K562 (cell line): ENCODE results near the gene GGNBP2. TPM values are rescaled to one million over a fixed set of nuclear protein-coding genes. Genes with fewer than 3 reads are reported as not detected.

ENCODE experiments used
- DMBX1 ChIP-seq: fragments of 250-450 bp; sonication (Bioruptor Pico); IDR thresholded peaks from 2 replicates; pipeline ENCODE4 v1.8.0; 2022; ENCODE audit warnings: inconsistent platforms, mild to moderate bottlenecking, moderate library complexity, borderline replicate concordance
- EHMT2 ChIP-seq: fragments of 450-650 bp; IDR thresholded peaks from 2 replicates; pipeline ENCODE4 v1.6.1; 2018; ENCODE audit warnings: antibody characterized with exemption
- ETV5 ChIP-seq: sonication (generic); formaldehyde crosslinking; IDR thresholded peaks from 2 replicates; pipeline ENCODE4 v1.4.0; 2020; ENCODE audit warnings: low read depth, mild to moderate bottlenecking, missing genetic modification reagents
- GTF2E2 ChIP-seq: fragments of 200-800 bp; sonication (Bioruptor generic); IDR thresholded peaks from 2 replicates; pipeline ENCODE4 v1.6.1; 2016; ENCODE audit warnings: missing genetic modification characterization, missing compliant biosample characterization
- MYNN ChIP-seq, 2 experiments: sonication (generic); formaldehyde crosslinking in 1 of 2; IDR thresholded peaks; 2 replicates each; pipeline versions ENCODE4 v1.5.0 to v1.6.1; 2016 to 2020; ENCODE audit warnings: antibody characterized with exemption in 1 of 2, missing genetic modification reagents in 1 of 2
- NBN ChIP-seq: fragments of 450-650 bp; IDR thresholded peaks from 2 replicates; pipeline ENCODE4 v1.6.1; 2016; ENCODE audit warnings: low read depth, mild to moderate bottlenecking
- NFRKB ChIP-seq: fragments of 450-650 bp; IDR thresholded peaks from 2 replicates; pipeline ENCODE4 v1.6.1; 2016; ENCODE audit warnings: low read depth
- NFXL1 ChIP-seq: fragments of 450-650 bp; formaldehyde crosslinking; IDR thresholded peaks from 2 replicates; pipeline ENCODE4 v1.4.0; 2021; ENCODE audit warnings: mild to moderate bottlenecking
- PRMT5 ChIP-seq: sonication (generic); formaldehyde crosslinking; IDR thresholded peaks from 2 replicates; pipeline ENCODE4 v1.5.0; 2020; ENCODE audit warnings: missing genetic modification reagents
- SMAD4 ChIP-seq: fragments of 250-450 bp; sonication (Bioruptor Pico); conservative IDR thresholded peaks from 2 replicates; pipeline ENCODE4 v1.8.0; 2021; ENCODE audit warnings: inconsistent platforms, mild to moderate bottlenecking, moderate library complexity
- SRSF3 ChIP-seq: fragments of 200-400 bp; formaldehyde crosslinking; IDR thresholded peaks from 2 replicates; pipeline ENCODE4 v1.6.1; 2016; ENCODE audit warnings: mild to moderate bottlenecking, low read length, moderate library complexity; ENCODE audit not compliant: insufficient read depth
- TAF15 ChIP-seq: fragments of 200-400 bp; formaldehyde crosslinking; IDR thresholded peaks from 2 replicates; pipeline ENCODE4 v1.6.1; 2017; ENCODE audit warnings: mild to moderate bottlenecking, low read depth, low read length, moderate library complexity
- XRCC5 ChIP-seq: fragments of 200-400 bp; formaldehyde crosslinking; IDR thresholded peaks from 2 replicates; pipeline ENCODE4 v1.6.1; 2017; ENCODE audit warnings: low read depth, mild to moderate bottlenecking, low read length
- ZNF324 ChIP-seq: fragments of 250-450 bp; sonication (Bioruptor Pico); IDR thresholded peaks from 2 replicates; pipeline ENCODE4 v1.4.0; 2020; ENCODE audit warnings: mild to moderate bottlenecking
- ZNF384 ChIP-seq: IDR thresholded peaks from 2 replicates; pipeline ENCODE4 v1.6.1; 2012; ENCODE audit warnings: low read depth, low read length, improper control_type of control experiment
- ZNF707 ChIP-seq: fragments of 250-450 bp; sonication (Bioruptor Pico); conservative IDR thresholded peaks from 2 replicates; pipeline ENCODE4 v1.8.0; 2022; ENCODE audit warnings: inconsistent platforms, mild to moderate bottlenecking, moderate library complexity
- polyA plus RNA-seq, 8 experiments: library from polyadenylated mRNA; depleted of rRNA in 4 of 8; stranded (reverse) in 5 of 8; unstranded in 3 of 8; fragments of >200 nt; fragmentation: Nextera tagmentation in 2 of 8; fragmentation: Illumina TruSeq in 1 of 8; extraction: Ambion mirVana in 2 of 8; extraction: Trizol in 1 of 8; gene quantifications; 2 replicates each; pipeline versions ENCODE4 v1.2.1 to v1.2.3, GENCODE V29; 2011 to 2014; ENCODE audit warnings: inconsistent platforms in 1 of 8, missing spikeins in 1 of 8
- total RNA-seq, 7 experiments: library from RNA; depleted of rRNA in 6 of 7; stranded (reverse); fragments of >200 nt in 6 of 7; fragmentation: Illumina TruSeq in 2 of 7; extraction: Trizol in 2 of 7; gene quantifications; 2 replicates each; pipeline versions ENCODE4 v1.2.1 to v1.2.3, GENCODE V29; 2011 to 2021; ENCODE audit warnings: low replicate concordance in 1 of 7
- TF ChIP-seq, protein P1 (sequence below): sonication (generic); formaldehyde crosslinking; IDR thresholded peaks from 2 replicates; pipeline ENCODE4 v1.8.1; 2022; ENCODE audit warnings: missing genetic modification reagents
- TF ChIP-seq, protein P2 (sequence below): sonication (generic); formaldehyde crosslinking; IDR thresholded peaks from 2 replicates; pipeline ENCODE4 v1.8.1; 2023; ENCODE audit warnings: mild to moderate bottlenecking, missing genetic modification reagents, moderate library complexity
- TF ChIP-seq, protein P3 (sequence below): fragments of 450-650 bp; formaldehyde crosslinking; IDR thresholded peaks from 2 replicates; pipeline ENCODE4 v1.4.0; 2020; ENCODE audit warnings: mild to moderate bottlenecking, moderate library complexity
- TF ChIP-seq, protein P4 (sequence below): sonication (generic); formaldehyde crosslinking; IDR thresholded peaks from 2 replicates; pipeline ENCODE4 v1.9.0; 2022; ENCODE audit warnings: mild to moderate bottlenecking, missing genetic modification reagents
- TF ChIP-seq, protein P5 (sequence below), 2 experiments: fragments of 450-650 bp; conservative IDR thresholded peaks; 2 replicates each; pipeline ENCODE4 v1.6.1; 2017; ENCODE audit warnings: mild to moderate bottlenecking in 2 of 2, moderate library complexity in 2 of 2

GGNBP2 gene
- total and polyA plus RNA-seq, 9 of the 15 experiments (the other 6 are each of a cell fraction or from before 2014, with no cell fraction given) = 35.7 to 96.6 (median 64.1) TPM

DNA sequence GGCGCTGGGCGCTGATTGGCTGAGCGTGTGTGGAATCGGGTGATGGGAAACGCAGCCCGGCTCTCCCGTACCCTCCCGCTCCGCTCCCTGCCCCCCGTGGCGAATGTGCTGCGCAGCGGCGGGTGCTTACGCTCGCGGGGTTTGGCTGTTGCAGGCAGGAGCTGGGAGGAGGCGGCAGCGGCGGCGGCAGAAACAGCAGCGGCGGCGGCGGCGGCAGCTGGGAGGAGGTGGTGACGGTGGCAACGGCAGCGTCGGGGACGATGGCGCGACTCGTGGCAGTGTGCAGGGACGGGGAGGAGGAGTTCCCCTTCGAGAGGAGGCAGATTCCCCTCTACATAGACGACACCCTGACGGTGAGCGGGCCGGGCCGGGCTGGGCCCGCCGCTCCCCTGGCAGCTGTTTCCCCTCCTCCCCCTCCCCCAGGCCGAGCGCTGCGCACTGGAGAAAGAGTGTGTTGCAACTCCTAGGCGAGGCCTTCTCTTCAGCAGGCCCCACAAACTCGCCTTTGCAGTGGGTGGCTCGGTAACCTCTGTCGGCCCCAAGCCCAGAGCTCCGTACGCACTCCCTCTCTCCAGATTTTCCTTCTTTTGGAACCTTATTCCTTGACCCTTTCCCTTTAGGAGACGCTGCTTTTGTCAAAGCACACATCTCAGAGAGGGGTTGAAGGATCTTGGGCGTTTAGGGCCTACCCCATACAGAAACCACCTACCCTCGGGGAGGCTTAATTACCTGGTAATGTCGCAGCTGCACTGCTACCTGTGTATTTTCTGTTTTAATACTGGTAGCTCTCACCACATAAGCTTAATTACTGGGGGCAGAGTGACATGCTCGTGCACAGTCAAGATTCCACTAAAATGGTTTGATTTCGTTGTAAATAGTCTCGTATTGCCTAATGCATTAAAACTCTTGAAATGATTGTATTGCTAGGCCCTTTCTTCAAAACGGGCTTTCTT lies 1.0 kb downstream of the GGNBP2 start (continued):
- no peak for TF ChIP-seq SRSF3
- TF ChIP-seq, protein P1, sequence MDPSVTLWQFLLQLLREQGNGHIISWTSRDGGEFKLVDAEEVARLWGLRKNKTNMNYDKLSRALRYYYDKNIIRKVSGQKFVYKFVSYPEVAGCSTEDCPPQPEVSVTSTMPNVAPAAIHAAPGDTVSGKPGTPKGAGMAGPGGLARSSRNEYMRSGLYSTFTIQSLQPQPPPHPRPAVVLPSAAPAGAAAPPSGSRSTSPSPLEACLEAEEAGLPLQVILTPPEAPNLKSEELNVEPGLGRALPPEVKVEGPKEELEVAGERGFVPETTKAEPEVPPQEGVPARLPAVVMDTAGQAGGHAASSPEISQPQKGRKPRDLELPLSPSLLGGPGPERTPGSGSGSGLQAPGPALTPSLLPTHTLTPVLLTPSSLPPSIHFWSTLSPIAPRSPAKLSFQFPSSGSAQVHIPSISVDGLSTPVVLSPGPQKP (CRISPR knock-in tag) = no peak
- no peak for TF ChIP-seq NFRKB
- TF ChIP-seq ZNF707 = no peak
- TF ChIP-seq, protein P2, sequence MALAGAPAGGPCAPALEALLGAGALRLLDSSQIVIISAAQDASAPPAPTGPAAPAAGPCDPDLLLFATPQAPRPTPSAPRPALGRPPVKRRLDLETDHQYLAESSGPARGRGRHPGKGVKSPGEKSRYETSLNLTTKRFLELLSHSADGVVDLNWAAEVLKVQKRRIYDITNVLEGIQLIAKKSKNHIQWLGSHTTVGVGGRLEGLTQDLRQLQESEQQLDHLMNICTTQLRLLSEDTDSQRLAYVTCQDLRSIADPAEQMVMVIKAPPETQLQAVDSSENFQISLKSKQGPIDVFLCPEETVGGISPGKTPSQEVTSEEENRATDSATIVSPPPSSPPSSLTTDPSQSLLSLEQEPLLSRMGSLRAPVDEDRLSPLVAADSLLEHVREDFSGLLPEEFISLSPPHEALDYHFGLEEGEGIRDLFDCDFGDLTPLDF (CRISPR knock-in tag) = no peak
- peak; percentile 61; the same call in 1 of the 2 replicates for TF ChIP-seq NBN
- TF ChIP-seq ZNF324 (CRISPR knock-in tag) = no peak
- TF ChIP-seq, protein P3, sequence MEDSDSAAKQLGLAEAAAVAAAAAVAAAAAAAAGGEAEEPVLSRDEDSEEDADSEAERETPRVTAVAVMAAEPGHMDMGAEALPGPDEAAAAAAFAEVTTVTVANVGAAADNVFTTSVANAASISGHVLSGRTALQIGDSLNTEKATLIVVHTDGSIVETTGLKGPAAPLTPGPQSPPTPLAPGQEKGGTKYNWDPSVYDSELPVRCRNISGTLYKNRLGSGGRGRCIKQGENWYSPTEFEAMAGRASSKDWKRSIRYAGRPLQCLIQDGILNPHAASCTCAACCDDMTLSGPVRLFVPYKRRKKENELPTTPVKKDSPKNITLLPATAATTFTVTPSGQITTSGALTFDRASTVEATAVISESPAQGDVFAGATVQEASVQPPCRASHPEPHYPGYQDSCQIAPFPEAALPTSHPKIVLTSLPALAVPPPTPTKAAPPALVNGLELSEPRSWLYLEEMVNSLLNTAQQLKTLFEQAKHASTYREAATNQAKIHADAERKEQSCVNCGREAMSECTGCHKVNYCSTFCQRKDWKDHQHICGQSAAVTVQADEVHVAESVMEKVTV (CRISPR knock-in tag) = no peak
- TF ChIP-seq SMAD4 (CRISPR knock-in tag) = peak; percentile 68; the same call in 1 of the 2 replicates
- no peak for TF ChIP-seq GTF2E2 (tag)
- TF ChIP-seq ETV5 = 0 out of 2 replicates have a peak, but pooled peaks have one; percentile 21
- TF ChIP-seq DMBX1 (CRISPR knock-in tag) = no peak
- TF ChIP-seq, protein P4, sequence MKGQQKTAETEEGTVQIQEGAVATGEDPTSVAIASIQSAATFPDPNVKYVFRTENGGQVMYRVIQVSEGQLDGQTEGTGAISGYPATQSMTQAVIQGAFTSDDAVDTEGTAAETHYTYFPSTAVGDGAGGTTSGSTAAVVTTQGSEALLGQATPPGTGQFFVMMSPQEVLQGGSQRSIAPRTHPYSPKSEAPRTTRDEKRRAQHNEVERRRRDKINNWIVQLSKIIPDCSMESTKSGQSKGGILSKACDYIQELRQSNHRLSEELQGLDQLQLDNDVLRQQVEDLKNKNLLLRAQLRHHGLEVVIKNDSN = no peak
- TF ChIP-seq, protein P5, sequence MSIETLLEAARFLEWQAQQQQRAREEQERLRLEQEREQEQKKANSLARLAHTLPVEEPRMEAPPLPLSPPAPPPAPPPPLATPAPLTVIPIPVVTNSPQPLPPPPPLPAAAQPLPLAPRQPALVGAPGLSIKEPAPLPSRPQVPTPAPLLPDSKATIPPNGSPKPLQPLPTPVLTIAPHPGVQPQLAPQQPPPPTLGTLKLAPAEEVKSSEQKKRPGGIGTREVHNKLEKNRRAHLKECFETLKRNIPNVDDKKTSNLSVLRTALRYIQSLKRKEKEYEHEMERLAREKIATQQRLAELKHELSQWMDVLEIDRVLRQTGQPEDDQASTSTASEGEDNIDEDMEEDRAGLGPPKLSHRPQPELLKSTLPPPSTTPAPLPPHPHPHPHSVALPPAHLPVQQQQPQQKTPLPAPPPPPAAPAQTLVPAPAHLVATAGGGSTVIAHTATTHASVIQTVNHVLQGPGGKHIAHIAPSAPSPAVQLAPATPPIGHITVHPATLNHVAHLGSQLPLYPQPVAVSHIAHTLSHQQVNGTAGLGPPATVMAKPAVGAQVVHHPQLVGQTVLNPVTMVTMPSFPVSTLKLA (conservative IDR thresholded peaks at IDR 0.05) = peak; percentile 63 to 91
- TF ChIP-seq ZNF384 = no peak
- peak; percentile 78 for TF ChIP-seq XRCC5
- TF ChIP-seq TAF15 = no peak
- TF ChIP-seq MYNN (IDR thresholded peaks at IDR 0.05) = peak; percentile 42
- TF ChIP-seq MYNN (CRISPR knock-in tag; IDR thresholded peaks at IDR 0.05) = no peak
- no peak for TF ChIP-seq EHMT2
- no peak for TF ChIP-seq NFXL1 (CRISPR knock-in tag)
- TF ChIP-seq PRMT5 (CRISPR knock-in tag) = no peak
